ENCODE results near the gene TULP1.
A peak's percentile ranks its signal among the peaks of the same experiment; 100 is the strongest.
"Not testable (repeated sequence)": the region's sequence is repeated elsewhere in the genome, so short reads cannot be mapped to it uniquely, and the experiment has no call there.

The TULP1 gene

DNA sequence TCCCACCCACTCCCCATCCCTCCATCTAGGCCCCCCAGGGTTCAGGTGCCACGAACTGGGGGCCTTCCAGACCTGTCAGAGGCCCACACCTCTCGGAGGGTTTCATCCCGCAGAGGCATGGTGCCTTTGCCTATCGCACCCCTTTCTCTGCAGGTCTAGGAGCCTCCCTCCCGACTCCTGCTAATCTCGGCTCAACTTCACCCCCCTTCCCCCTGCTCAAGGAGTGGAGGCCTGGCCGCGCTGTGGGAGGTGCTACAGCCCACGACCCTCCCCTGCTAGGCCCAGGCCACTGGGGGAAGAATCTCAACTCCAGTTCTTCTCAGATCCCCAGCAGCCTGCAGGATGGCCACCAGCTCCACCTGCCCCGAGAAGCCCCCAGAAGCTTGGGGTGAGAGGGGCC is at the start of gene TULP1:
Gene TULP1 (minus strand): TSS at position 157 of the 400 bp plus-strand sequence. CDS start 38 bp downstream, at position 119.
- no peak for DNase-seq (ENCODE audit: low spot score)

- DNase-seq (ENCODE audit: low spot score), result no peak
Measured at GRCh38 chr6:35562060-35562459, 49.4 kb upstream of the TULP1 start.

DNA sequence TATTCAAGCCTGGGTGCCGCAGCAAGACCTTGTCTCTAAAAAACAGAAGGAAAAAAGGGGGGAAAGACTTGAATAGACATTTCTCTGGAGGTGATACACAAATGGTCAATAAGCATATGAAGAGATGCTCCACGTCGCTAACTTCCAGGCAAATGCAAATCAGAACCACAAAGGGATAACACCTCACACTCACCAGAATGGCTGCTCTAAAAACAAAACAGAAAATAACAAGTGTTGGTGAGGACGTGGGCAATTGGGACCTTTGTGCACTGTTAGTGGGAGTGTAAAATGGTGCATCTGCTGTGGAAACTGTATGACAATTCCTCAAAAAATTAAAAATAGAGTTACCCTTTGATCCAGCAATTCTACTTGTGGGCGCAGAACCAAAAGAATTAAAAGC is 48.4 kb upstream of the TULP1 start:
- no peak for DNase-seq (ENCODE audit: low spot score)

- no peak for DNase-seq (ENCODE audit: low spot score)
Measured at GRCh38 chr6:35558571-35558970, 45.9 kb upstream of the TULP1 start.

GRCh38 chr6:35557239-35557638 is 44.5 kb upstream of the TULP1 start:
- DNase-seq (ENCODE audit: low spot score), result no peak

DNA sequence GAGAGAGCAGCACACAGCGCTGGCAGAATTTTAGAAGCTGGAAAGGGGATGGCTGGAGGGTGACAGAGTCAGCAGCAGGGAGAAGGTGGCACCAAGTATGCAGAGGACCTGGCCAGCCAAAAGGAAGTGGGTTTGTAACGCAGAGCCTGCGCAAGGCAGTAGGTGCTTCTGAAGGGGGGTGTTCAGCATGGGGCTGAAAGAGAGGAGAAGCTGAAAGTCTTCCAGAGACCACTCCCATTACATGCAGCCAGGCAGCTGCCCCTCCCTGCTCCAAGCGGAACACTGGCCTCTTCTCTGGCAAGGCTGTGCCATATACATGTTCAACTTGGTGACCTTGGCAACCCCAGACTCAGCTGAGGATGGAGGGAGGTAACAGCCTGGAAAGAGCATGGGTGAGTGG is 42.1 kb upstream of the TULP1 start:
- DNase-seq (ENCODE audit: low spot score), result no peak

DNA sequence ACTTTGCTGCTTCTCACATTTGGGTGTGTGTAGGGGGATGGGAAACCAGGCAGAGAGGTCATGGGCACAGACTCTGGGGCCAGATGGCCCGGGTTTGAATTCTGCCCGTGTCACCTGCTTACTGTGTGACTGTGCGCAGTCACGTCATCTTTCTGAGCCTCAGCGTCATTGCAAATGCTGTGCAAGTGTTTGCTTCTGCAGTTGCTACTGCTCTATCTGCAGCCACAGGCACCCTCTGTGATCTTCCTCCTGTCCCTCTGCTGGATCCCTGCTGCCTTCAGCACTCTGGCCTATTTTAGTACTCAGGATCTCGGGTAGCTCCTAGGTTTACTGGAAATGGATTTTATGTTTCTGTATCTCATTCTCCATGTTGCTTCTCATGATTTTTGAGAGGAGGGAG is 40.6 kb upstream of the TULP1 start:
- DNase-seq (ENCODE audit: low spot score), result no peak

- DNase-seq (ENCODE audit: low spot score), result peak; percentile 14
Measured at GRCh38 chr6:35552285-35552917, 39.7 kb upstream of the TULP1 start.

- no peak for DNase-seq (ENCODE audit: low spot score)
Measured at GRCh38 chr6:35550437-35550836, 37.7 kb upstream of the TULP1 start.

DNA sequence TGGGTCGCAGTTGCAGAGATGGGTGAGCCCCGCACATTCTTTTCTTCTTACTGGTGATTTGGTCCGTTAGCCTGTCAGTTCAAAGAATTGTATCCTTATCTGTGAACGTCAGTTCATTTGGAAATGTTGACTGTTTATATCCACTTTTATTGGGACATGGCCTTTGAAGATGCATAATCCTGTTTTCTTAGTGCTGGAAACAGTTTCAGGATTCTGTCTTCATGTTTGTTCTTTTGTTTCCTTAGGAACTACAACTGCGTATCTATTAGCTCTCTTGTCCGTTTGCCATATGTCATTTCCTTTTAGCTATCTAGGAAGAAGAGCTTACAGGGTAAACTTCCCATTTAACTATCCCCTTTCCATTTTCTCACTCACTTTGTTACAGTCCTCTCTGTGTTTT is 35.0 kb upstream of the TULP1 start:
- DNase-seq (ENCODE audit: low spot score), result no peak

GRCh38 chr6:35544769-35545361 is 32.2 kb upstream of the TULP1 start:
- no peak for DNase-seq (ENCODE audit: low spot score)

DNA sequence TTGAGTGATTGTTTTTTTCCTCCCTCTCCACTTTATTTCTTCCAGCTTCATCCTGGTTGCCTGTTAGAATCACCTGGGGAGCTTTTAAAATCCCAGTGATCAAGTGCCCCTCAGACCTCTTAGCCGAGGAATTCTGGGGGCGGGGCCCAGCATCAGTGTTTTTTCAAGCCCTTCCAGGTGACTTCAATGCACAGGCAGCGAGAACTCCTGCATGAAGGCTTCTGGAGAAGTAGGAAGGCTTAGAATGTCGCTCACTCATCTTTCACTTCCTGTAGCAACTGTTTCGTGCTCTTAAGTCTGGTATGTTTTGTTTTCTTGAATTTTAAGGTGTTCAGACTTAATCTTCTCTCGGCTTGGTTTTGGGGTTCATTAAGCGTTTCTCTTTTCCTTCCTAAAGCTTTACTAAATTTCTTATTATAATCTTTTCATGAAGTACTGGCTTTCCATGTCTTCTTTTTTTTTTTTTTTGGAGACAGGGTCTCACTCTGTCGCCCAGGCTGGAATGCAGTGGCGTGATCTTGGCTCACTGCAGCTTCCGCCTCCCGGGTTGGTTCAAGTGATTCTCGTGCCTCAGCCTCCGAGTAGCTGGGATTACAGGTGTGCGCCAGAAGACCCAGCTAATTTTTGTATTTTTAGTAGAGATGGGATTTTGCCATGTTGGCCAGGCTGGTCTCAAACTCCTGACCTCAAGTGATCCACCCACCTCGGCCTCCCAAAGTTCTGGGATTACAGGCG is 30.9 kb upstream of the TULP1 start:
- DNase-seq (ENCODE audit: low spot score), result no peak

GRCh38 chr6:35541836-35542235 is 29.1 kb upstream of the TULP1 start:
- no peak for DNase-seq (ENCODE audit: low spot score)

DNA sequence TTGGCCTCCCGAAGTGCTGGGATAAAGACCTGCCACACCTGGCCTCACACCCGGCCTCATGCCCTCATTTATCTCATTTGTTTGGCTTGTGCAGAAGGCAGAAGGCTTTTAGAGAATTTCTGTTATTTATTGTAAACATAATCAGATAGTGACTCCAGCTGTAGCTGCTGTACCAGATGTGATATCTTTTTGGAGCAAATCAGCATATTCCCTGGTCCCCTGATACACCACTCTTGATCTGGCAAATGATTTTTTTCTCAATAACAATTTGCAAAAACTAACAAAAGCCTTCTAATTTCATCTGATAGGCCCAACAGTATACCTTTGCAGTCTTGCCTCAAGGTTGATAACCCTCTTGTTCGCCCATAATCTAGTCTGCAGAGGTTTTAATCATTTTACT is 26.5 kb upstream of the TULP1 start:
- no peak for DNase-seq (ENCODE audit: low spot score)

GRCh38 chr6:35535847-35536246 is 23.2 kb upstream of the TULP1 start:
- not testable (repeated sequence) for DNase-seq (ENCODE audit: low spot score)

GRCh38 chr6:35534407-35535170 is 21.9 kb upstream of the TULP1 start:
- DNase-seq (ENCODE audit: low spot score), result no peak

DNA sequence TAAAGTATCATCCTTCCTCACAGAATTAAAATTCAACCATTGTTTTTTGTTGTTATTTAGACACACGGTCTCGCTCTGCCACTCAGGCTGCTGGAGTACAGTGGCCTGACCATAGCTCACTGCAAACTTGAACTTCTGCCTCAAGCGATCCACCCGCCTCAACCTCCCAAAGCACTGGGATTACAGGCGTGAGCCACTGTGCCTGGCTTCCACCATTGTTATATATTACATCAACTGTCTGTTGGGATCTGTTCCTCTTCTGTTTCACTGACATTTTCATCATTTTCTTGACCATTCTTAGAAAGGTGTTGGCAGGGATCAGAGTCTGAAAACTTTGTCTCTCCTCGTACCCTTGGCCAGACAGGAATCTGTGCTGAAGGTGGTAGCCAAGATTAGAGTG is 21.3 kb upstream of the TULP1 start:
- no peak for DNase-seq (ENCODE audit: low spot score)

DNA sequence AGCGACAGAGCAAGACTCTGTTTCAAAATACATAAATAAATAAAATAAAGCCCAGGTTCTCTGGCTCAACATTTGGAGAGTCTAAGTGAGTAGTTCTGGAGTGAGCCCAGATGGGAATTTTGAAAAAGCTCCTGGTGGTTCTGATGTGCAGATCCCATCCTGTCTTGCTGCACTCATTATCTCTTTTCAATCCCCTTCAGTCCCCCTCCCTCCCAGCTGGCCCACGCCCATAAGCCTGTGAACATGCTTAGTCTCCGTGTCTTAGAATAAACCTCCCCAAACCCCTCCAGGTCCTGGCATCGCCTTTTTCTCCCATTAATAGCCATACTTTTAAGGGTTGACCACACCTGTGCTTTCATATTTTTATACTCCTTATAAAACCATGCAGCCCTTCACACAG is 19.4 kb upstream of the TULP1 start:
- DNase-seq (ENCODE audit: low spot score), result no peak

DNA sequence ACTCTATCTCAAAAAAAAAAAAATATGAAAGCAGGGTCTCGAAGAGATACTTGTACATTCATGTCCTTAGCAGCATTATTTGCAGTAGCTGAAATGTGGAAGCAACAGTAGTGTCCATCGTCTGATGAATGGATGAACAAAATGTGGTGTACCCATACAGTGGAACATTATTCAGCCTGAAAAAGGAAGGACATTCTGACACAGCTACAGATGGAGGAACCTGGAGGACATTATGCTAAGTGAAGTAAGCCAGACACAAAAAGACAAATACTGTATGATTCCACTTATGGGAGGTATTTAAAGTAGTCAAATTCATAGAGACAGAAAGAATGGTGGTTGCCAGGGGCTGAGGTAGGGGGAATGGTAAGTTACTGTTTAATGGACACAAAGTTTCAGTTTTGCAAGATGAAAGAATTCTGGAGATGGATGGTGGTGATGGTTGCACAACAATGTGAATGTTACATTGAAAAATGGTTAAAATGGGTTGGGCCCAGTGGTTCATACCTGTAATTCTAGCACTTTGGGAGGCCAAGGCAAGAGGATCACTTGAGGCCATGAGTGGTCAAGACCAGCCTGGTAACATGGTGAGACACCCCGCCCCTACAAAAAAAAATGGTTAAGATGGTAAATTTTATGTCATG is 11.8 kb upstream of the TULP1 start:
- no peak for DNase-seq (ENCODE audit: low spot score)

DNA sequence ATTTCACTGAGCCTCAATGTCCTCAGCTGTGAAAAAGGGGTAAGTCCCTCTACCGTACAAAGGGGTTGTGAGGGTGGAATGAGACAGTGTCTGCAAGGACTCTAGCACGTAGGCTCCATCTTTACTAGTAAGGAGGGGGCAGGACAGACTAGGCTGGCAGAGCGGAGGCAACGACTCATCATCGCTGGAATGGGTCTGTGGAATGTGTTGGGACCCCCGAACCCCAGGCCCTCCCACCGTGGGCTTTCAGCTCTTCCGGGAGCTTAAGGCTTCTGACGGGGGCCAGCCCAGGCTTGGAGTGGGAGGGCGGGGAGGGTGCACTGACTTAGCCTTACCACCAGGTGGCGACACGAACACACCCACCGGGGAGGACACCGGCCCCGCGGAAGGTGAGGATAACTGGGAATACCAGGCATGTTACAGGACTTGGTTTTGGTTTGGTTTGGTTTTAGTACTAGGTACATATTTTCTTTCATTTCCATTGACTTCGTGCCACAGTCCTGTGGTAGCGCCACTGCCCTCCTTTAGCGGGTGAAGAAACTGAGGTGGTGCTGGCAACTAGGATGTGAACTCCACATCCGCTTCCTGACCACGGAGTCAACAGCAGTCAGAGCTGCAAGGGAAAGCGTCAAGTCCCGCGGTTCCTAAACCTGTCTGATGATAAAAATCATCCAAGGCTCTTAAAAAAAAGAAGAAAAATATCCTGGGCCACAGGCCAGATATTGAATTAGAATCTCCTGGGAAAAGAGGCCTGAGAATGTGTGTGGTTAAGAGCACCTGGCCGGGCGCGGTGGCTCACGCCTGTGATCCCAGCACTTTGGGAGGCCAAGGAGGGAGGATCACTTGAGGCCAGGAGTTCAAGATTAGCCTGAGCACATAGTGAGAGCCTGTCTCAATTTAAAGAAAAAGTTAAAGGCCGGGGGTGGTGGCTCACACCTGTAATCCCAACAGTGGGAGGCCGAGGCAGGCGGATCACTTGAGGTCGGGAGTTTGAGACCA is 10.3 kb upstream of the TULP1 start:
- DNase-seq (ENCODE audit: low spot score), result peak; percentile 42

DNA sequence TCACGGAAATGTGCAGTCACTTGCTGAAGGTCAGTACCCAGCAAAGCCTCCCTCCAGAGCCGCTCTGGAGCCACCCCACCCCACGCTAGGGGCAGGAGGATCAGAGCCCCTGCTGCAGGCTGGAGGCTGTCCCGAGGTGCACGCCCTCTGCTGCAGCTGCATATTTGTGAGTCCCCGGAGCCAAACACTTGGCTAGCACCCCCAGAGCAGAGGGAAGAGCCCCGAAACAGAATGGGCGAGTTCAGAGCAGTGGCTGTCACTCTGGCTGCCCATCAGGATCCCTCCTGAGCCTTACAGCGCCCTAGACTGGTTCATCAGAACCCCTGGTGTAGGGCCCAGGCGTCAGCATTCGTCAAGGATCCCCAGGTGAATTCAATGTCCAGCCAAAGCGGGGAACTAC is 9.5 kb upstream of the TULP1 start:
- DNase-seq (ENCODE audit: low spot score), result no peak
